Activated naive CD4-positive, alpha-beta T cell treated with anti-CD3 and anti-CD28 coated beads, Interleukin-2, amount 50 U/mL, for 72 hours (primary cell): ENCODE results near the gene PPM1H. TPM values are rescaled to one million over a fixed set of nuclear protein-coding genes. Genes with fewer than 3 reads are reported as not detected.
"Not testable (repeated sequence)": the region's sequence is repeated elsewhere in the genome, so short reads cannot be mapped to it uniquely, and the experiment has no call there.

Experiments used
- ATAC-seq, 2 donors: fragments of 150-1000 bp; cut with Tn5 transposase; 2 replicates each; pipeline ENCODE4 v1.10.0; 2021; ENCODE audit warnings: mild to moderate bottlenecking in 2 of 2, moderate library complexity in 2 of 2
- DNase-seq, 2 donors: peaks; one replicate each; pipeline ENCODE4 v3.0.0; 2021 to 2022; ENCODE audit warnings: low spot score in 2 of 2
- H3K27ac Mint-ChIP-seq, 2 donors: one replicate each; pipeline ENCODE4 v1.8.0; 2022; ENCODE audit warnings: mild to moderate bottlenecking in 2 of 2, mixed read lengths in 2 of 2
- H3K36me3 Mint-ChIP-seq, 2 donors: one replicate each; pipeline ENCODE4 v1.8.0; 2022; ENCODE audit warnings: mixed read lengths in 2 of 2
- H3K9me3 Mint-ChIP-seq, 2 donors: one replicate each; pipeline ENCODE4 v1.8.0; 2022; ENCODE audit warnings: mixed read lengths in 2 of 2
- total RNA-seq, 2 donors: library from RNA; stranded (reverse); gene quantifications; one replicate each; pipeline ENCODE4 v1.2.3, GENCODE V29; 2022

PPM1H gene
- total RNA-seq, 2 donors from 2014 or later: 0.18 TPM; not detected in 1

DNA sequence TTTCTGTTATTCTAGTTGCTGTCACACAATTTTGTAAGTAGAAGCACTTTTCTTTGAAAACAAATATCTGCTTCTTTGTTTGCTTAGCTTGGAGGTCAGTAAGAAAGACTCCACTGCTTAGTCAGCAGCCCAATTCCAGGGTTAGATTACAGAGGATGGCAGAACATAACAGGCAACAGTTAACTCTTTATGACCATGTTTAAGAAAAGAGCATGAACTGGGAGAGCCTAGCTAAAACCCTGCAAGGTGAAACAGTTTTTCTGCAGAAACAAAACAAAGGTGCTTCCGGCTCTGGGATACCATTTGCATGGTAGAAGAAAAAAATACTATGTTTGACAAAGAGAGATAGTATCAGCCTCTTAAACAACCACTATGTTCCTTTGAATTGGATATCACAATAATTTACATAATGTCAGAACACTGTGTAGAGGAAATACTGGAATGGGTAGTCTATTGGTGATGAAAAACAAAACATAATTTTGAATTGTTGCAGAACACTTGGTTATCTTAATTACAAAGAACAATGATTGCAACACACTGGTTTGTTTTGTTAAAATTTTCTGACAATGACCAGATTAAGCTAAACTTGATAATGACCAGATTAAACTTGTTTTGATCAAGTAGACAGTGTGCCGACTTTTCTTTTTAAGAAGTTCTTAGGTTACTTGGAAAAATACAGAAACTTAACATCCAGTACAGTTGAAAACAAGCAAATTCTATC lies 22.4 kb upstream of the PPM1H start:
- Mint-ChIP-seq H3K27ac (no peak overlapping the region), H3K9me3 (peaks cover 4% of the 10 kb centered on the region in 2 donors), H3K36me3 (no peaks in the 10 kb centered on the region)
- ATAC-seq (no peak), DNase-seq (no peak)

DNA sequence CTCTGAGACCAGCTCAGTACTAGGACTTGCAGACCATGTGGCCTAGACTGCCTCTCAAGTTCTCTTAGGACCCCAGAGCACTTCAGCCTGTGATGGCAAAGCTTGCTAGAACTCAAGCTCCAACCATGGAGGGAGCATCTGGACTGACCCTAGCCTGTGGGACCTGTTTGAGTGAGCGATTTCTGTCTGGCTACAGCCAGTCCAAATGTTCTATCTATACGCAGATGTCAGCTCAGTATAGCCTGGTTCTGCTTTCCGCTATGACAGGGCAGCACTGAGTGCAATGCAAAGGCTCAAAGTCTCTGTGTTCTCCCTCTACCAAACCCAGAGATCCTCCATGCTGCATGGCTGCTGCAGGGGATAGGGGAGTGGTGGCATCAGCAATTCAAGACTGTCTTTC lies 20.7 kb upstream of the PPM1H start:
- peaks cover 5 to 11% of the 10 kb centered on the region in 2 donors for H3K9me3 Mint-ChIP-seq
- H3K27ac Mint-ChIP-seq: no peak overlapping the region
- DNase-seq (no peak), ATAC-seq (no peak)
- no peaks in the 10 kb centered on the region for H3K36me3 Mint-ChIP-seq

DNA sequence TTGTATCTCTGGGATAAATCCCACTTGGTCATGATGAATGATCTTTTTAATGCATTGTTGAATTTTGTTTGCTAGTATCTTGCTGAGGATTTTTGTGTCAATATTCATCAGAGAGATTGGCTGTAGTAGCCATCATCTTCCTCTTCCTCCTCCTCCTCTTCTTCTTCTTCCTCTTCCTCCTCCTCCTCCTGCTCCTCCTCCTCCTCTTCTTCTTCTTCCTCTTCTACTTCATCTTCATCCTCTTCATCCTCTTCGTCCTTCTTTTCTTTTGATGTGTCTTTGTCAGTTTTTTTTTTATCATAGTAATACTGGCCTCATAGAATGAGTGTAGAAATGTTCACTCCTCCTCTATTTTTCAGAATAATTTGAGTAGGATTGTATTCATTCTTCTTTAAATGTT lies 15.4 kb upstream of the PPM1H start:
- ATAC-seq (no peak), DNase-seq (no peak)
- peaks cover 5 to 15% of the 10 kb centered on the region in 2 donors for H3K9me3 Mint-ChIP-seq
- H3K36me3 Mint-ChIP-seq: no peaks in the 10 kb centered on the region
- H3K27ac Mint-ChIP-seq: no peak overlapping the region

DNA sequence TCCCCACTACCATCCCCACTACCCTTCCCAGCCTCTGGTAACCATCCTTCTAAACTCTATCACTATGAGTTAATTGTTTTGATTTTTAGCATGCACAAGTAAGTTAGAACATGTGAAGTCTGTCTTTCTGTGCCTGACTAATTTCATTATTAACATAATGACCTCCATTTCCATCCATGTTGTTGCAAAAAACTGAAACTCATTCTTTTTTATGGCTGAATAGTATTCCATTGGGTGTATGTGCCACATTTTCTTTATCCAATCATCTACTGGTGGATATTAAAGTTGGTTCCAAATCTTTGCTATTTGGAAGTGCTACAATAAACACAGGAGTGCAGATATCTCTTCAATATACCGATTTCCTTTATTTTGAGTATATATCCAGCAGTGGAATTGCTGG lies 13.2 kb upstream of the PPM1H start:
- Mint-ChIP-seq H3K36me3 (no peaks in the 10 kb centered on the region), H3K9me3 (peaks cover 5 to 15% of the 10 kb centered on the region in 2 donors), H3K27ac (no peak overlapping the region)
- ATAC-seq (no peak), DNase-seq (no peak)

DNA sequence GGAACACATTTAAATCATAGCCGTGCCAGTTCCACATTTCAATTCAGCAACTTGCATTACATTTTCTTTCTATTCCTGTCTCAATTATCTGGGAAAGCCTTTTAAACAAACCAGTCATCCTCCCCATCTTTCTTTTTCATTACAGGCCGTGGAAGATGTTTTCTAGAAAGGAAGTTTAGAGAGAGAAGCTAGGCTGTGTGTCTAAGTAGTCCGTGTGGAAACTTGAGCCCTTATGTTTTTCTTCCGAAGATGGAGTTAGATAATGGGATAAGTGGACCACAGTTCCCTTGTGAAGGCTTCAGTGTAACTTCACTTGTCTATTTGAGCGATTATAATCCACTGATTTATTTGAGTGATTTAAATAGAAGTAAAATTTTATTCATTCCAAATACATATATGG lies 12.4 kb upstream of the PPM1H start:
- ATAC-seq: no peak

DNA sequence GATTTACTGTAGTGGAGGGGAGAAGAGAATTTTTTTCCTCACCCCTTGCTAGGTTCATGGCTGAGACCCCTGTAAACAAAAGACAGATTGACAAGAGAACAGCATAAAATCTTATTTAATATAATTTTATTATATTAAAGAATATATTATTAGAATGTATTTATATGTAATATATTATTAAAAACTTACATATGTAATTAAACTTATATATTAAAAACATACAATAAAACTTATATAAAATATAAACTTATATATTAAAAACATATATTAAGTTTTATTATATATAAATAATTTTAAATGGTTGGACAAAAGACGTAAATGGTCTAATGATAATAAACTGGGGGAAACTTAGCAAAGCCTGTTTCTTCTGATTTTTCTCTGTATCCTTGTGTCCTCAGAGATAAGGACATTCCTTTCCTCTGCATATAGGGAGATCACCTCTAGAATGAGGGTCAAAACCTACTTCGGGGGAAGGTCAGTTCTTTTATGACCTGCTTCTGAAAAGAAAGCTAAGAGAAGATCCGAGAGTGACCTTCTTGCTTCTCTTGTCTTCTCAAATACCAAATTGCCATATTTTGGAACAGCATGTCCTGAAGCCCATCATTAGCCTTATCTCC lies 8.9 kb upstream of the PPM1H start:
- no peak overlapping the region for H3K27ac Mint-ChIP-seq
- no peaks in the 10 kb centered on the region for H3K9me3 Mint-ChIP-seq
- DNase-seq (no peak), ATAC-seq (no peak)
- no peaks in the 10 kb centered on the region for H3K36me3 Mint-ChIP-seq

More for the DNA sequence above, 12.4 kb upstream of the PPM1H start:
- no peak for DNase-seq
- H3K27ac Mint-ChIP-seq: no peak overlapping the region
- peaks cover 5 to 11% of the 10 kb centered on the region in 2 donors for H3K9me3 Mint-ChIP-seq
- H3K36me3 Mint-ChIP-seq: no peaks in the 10 kb centered on the region

DNA sequence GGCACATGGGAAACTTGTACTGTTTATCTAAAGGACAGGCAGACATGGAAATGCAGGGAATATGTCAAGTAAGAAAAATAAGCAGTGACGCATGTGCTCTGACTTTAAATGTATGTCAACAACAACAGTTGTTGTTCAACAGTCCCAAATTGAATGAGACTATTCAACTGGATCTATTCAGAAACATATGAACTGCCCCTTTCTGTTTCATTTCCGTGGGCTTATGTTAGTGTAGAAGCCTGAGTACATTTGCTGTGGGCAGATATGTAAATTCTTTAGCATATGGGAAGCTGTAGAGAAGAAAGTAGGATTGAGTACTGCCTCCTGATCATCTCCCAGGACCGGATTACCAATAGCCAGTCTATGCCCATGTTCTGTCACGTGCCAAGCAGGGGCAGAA lies 7.4 kb upstream of the PPM1H start:
- not testable (repeated sequence) for DNase-seq, ATAC-seq, H3K36me3 Mint-ChIP-seq, H3K27ac Mint-ChIP-seq, H3K9me3 Mint-ChIP-seq

DNA sequence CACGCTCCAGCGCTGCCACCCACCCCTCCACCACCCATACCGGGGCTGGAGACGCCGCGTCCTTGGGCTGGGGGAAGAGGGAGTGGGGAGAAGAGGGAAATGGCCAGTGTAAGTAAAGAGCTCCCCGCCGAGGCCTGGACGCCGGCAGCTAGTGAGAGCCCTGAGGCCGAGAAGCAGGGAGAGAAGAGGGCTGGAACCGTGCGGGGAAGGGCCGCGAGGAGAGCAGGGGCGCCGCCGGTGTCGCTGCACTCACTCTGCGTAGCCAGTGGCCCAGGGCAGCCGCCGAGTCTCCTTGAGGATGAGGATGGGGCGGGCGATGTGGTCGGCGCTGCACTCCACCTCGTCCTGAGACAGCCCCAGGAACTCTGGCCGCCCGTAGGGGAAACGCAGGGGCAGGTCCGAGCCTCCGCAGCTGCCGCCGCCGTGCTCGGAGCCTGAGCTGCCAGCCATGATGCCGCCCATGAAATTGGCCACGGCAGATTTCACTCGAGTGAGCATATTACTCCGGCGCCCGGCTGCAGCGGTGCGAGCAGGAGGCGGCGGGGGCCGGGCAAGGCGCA lies 631 bp downstream of the PPM1H start:
- DNase-seq (peak in 1 of 2 donors; percentile 25), ATAC-seq (peak; percentile 18 to 69)
- Mint-ChIP-seq H3K9me3 (no peaks in the 10 kb centered on the region), H3K36me3 (peaks cover 0 to 13% of the 10 kb centered on the region in 2 donors), H3K27ac (no peak overlapping the region)

DNA sequence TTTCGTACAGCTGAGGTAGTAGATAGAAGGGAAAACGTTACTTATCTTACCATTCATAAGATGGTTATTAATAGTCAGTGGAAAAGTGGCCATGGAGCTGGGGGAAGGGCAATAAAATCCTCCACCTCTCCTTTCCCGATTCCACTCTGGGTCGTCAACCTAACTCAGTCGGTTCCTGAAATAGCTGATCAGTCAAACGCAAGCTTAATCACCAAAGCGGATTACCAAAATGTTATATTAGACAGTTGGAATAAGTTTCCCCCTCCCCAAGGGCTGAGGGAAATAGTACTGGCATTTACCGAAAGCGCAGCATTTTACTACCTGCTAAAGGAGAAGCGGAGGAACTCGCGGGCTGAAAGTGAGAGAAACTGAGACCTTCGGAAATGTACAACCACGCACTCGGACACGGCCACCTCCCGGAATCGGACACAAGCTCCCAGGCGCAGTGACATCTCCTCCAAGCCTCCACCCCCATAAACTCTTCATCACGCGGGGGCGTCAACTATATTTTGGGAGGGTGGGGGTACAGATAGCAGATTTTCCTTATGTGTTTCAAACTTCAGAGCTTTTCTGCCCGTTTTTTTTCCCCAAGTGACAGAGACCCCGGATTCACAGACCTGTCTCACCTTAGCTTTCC lies 1.2 kb downstream of the PPM1H start:
- Mint-ChIP-seq H3K27ac (no peak overlapping the region), H3K9me3 (no peaks in the 10 kb centered on the region), H3K36me3 (peaks cover 0 to 13% of the 10 kb centered on the region in 2 donors)
- DNase-seq (no peak), ATAC-seq (no peak)

DNA sequence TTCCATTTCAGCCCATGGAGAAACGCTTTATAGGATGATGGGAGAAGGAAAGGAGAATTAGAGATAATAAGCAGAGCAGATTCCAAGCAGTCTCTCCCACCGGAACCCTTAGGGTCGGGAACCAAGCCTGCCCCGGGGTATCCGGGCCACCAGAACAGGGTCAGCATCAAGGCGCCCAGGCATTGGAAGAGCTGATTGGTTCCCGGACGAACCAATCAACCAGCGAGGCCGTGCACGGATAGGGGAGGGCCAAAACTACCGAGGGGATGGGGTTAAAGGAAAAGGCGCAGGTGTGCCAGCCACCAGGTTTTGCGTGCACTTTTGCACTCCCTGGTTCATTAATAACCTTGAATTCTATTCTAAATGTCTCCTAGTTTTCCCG lies 1.7 kb downstream of the PPM1H start:
- Mint-ChIP-seq H3K36me3 (peaks cover 0 to 13% of the 10 kb centered on the region in 2 donors), H3K27ac (no peak overlapping the region), H3K9me3 (no peaks in the 10 kb centered on the region)
- ATAC-seq (no peak), DNase-seq (no peak)

DNA sequence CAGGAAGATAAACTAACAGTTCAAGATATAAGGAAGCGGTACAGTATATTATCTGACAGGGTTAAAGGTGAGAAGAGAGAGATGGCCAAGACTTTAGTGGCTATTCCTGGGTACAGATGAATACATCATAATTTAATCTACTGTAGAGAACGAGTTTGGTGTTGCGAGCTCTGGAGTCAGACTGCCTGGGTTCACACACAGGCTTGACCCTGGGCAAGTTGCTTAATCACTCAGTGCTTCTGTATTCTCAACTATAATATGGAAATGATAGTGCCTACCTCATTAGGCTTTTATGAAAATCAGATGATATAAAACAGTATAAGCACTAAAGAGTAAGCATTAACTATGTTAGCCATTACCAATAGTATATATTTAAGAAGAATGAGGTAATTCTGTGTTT lies 3.5 kb downstream of the PPM1H start:
- Mint-ChIP-seq H3K36me3 (peaks cover 0 to 13% of the 10 kb centered on the region in 2 donors), H3K9me3 (no peaks in the 10 kb centered on the region), H3K27ac (no peak overlapping the region)
- DNase-seq (no peak), ATAC-seq (no peak)

DNA sequence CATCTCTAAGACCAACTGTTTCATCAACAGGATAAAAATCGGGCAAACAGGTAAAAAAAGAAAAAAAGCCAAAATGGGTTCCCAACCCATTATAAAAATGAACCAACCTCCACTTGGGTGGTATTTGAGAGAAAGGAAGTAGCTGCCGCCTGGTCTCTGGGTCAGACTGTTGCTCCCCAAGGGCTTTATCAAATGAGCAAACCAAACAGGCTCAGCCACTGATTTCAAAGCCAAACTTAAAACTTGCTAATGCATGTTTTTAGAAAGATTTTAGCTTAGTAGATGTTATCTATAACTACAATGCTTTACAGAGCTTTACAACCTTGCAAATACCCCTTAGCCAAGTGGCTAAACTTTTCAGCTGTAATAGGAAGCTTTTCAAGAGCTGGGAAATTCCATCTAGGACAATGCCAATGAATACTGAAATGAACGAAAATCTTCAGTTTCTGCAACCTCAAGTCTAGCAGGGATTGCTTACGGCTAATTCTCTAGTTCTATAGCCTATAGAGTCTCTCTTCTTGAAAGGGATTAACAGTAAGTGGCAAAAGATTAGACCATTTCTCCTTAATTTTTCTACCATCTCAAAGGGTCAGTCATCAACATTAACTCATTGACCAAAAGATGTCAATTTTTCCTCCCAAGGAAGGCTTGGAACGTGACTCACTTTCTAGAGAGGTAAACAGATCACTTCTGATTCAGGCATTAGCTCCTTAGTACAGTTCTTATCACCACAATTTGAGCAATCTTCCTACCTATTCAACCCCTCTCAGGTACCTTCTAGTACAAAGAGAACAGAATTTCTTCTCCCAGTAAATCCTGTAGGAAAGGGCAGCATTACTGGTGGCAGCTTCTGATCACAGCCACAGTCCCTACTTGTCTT lies 4.2 kb downstream of the PPM1H start:
- peaks cover 0 to 13% of the 10 kb centered on the region in 2 donors for H3K36me3 Mint-ChIP-seq
- H3K9me3 Mint-ChIP-seq: no peaks in the 10 kb centered on the region
- no peak for ATAC-seq
- no peak overlapping the region for H3K27ac Mint-ChIP-seq
- DNase-seq: no peak

DNA sequence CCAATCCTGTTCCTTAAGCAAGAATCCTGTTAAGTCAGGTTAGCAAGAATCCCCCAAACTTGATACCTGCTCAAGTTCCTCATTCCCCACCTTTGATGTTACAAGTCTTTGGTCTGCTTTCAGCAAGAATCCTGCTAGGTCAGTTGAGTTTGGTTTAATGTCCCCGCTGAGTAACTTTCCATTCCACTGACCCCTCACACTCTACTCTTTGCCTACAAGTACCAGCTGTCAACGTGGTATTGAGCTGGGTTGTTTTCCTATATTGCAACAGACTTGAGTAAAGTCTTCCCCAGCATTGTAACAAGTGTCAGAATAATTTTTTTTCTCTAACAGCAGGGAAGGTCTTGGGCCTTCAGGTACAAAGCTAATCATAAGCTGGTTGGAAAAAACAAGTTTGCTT lies 6.3 kb downstream of the PPM1H start:
- ATAC-seq (no peak), DNase-seq (no peak)
- Mint-ChIP-seq H3K36me3 (peaks cover 0 to 7% of the 10 kb centered on the region in 2 donors), H3K27ac (no peak overlapping the region), H3K9me3 (no peaks in the 10 kb centered on the region)

DNA sequence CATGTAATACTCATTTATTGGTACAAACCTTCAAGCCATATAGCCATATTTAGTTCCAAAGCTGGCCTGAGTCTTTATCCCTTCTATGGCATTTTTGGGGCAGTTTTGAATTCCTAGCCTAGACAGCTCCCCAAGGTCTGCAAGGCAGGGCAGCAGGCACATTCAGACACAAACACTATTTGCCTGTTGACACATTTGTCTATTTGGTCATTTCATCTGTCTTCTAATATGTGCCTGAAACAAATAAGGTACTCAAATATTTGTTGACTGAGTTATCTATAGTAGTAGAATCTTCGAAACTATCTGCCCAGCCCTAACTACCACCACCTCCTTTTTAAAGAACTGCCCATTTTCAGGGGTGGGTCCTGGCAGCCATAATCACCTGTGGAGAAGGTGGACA lies 9.3 kb downstream of the PPM1H start:
- ATAC-seq: no peak
- H3K36me3 Mint-ChIP-seq: no peaks in the 10 kb centered on the region
- H3K9me3 Mint-ChIP-seq: no peaks in the 10 kb centered on the region
- DNase-seq: no peak
- no peak overlapping the region for H3K27ac Mint-ChIP-seq

DNA sequence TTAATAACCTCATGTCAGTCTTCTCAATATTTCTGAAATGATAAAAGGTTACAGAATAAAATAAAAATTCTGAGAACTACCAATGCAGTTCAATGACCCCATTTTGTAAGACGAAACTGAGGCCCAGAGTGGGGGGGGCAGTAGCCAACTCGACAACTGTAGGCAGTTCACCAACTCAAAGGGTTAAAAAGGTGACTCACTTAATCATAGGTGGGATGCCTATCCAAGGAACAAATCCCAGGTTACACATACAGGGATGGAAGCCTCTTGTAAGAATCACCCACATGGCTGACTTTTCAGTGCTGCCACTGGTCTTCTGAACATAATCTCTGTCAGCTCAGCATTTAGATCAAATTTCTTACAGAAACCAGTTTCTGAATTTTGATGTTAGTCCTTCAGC lies 10.9 kb downstream of the PPM1H start:
- Mint-ChIP-seq H3K9me3 (no peaks in the 10 kb centered on the region), H3K27ac (no peak overlapping the region), H3K36me3 (no peaks in the 10 kb centered on the region)
- ATAC-seq (no peak), DNase-seq (no peak)

DNA sequence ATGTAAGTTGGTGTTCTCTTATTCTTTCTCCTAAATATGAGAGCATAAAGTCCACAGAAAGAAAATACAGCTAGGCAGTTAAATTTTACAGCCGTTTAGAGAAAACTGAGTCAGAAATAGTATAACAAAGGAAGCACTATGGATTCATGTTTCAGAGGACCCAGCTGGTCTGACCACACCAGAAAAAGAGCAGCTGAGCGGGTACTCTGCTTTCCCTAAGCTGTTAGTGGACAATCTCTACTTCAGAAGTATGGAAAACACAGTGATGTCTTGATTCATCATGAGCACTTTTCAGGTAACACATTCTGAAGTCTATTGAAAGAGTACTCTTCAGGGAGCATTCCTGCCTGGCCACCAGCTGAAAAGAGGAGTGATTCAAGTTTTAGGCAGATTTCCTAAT lies 12.4 kb downstream of the PPM1H start:
- ATAC-seq (no peak), DNase-seq (no peak)
- H3K9me3 Mint-ChIP-seq: no peaks in the 10 kb centered on the region
- H3K27ac Mint-ChIP-seq: no peak overlapping the region
- H3K36me3 Mint-ChIP-seq: no peaks in the 10 kb centered on the region

DNA sequence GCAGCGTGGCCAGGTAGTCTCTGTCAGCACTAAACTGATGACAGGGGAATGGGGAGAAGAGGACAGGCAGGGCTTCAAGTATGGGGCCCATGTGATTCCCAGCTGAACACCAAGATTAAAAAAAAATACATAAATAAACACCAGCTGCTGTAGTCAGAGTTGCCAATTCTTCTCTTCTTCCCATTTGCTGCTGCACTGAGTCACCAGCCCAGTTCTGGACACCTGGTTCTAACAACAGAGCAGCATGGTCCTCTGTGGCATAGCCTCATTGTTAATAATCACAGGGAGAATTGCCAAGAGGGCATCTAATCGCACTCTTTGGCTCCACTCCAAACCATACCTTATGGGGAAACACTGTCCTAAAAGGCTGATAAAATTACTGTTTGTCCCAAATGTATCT lies 15.1 kb downstream of the PPM1H start:
- DNase-seq: no peak
- Mint-ChIP-seq H3K27ac (no peak overlapping the region), H3K36me3 (no peaks in the 10 kb centered on the region), H3K9me3 (no peaks in the 10 kb centered on the region)
- ATAC-seq: no peak
